Measurements from ENCODE around the gene CITED4.

The CITED4 gene

GRCh38 chr1:40876436-40876761, 14.2 kb upstream of the CITED4 start:
- peaks cover 3% of the 10 kb centered on the region for H3K27me3 Mint-ChIP-seq
- DNase-seq, result no peak
- H3K4me1 Mint-ChIP-seq (ENCODE audit: low read depth), result peaks cover 39% of the 10 kb centered on the region
- no peak overlapping the region for H3K4me3 Mint-ChIP-seq
- peaks cover 13% of the 10 kb centered on the region for H3K9me3 Mint-ChIP-seq
- H3K27ac Mint-ChIP-seq, result peak overlapping the region; percentile 83
- peaks cover 9% of the 10 kb centered on the region for H3K36me3 Mint-ChIP-seq (ENCODE audit: low read depth)

GRCh38 chr1:40873863-40874472, 11.8 kb upstream of the CITED4 start:
- Mint-ChIP-seq H3K9me3 (peaks cover 13% of the 10 kb centered on the region), H3K27me3 (no peaks in the 10 kb centered on the region), H3K36me3 (ENCODE audit: low read depth) (peaks cover 9% of the 10 kb centered on the region), H3K4me1 (ENCODE audit: low read depth) (peaks cover 39% of the 10 kb centered on the region), H3K4me3 (no peak overlapping the region), H3K27ac (no peak overlapping the region)
- no peak for DNase-seq

GRCh38 chr1:40872276-40872675, 10.1 kb upstream of the CITED4 start:
- no peaks in the 10 kb centered on the region for H3K27me3 Mint-ChIP-seq
- no peak for DNase-seq
- no peak overlapping the region for H3K4me3 Mint-ChIP-seq
- H3K27ac Mint-ChIP-seq, result no peak overlapping the region
- H3K9me3 Mint-ChIP-seq, result peaks cover 13% of the 10 kb centered on the region
- H3K36me3 Mint-ChIP-seq (ENCODE audit: low read depth), result peaks cover 9% of the 10 kb centered on the region
- H3K4me1 Mint-ChIP-seq (ENCODE audit: low read depth), result peaks cover 39% of the 10 kb centered on the region

GRCh38 chr1:40870135-40870728, 8.1 kb upstream of the CITED4 start:
- Mint-ChIP-seq H3K36me3 (ENCODE audit: low read depth) (no peaks in the 10 kb centered on the region), H3K27me3 (no peaks in the 10 kb centered on the region), H3K4me1 (ENCODE audit: low read depth) (peaks cover 18% of the 10 kb centered on the region), H3K4me3 (no peak overlapping the region), H3K9me3 (no peaks in the 10 kb centered on the region), H3K27ac (no peak overlapping the region)
- DNase-seq, result no peak

GRCh38 chr1:40868051-40868723, 6.0 kb upstream of the CITED4 start:
- H3K27me3 Mint-ChIP-seq, result no peaks in the 10 kb centered on the region
- DNase-seq, result no peak
- H3K4me3 Mint-ChIP-seq, result no peak overlapping the region
- H3K36me3 Mint-ChIP-seq (ENCODE audit: low read depth), result no peaks in the 10 kb centered on the region
- H3K4me1 Mint-ChIP-seq (ENCODE audit: low read depth), result peaks cover 5% of the 10 kb centered on the region
- no peak overlapping the region for H3K27ac Mint-ChIP-seq
- no peaks in the 10 kb centered on the region for H3K9me3 Mint-ChIP-seq

- DNase-seq, result peak; percentile 66
- H3K27ac Mint-ChIP-seq, result no peak overlapping the region
- no peaks in the 10 kb centered on the region for H3K36me3 Mint-ChIP-seq (ENCODE audit: low read depth)
Measured at GRCh38 chr1:40861224-40862003, 749 bp downstream of the CITED4 start.

GRCh38 chr1:40860706-40861223, 1.4 kb downstream of the CITED4 start:
- H3K27me3 Mint-ChIP-seq, result peaks cover 10% of the 10 kb centered on the region
- no peaks in the 10 kb centered on the region for H3K9me3 Mint-ChIP-seq
- no peak for DNase-seq
- peak overlapping the region; percentile 68 for H3K4me3 Mint-ChIP-seq
- H3K27ac Mint-ChIP-seq, result peak overlapping the region; percentile 72
- no peaks in the 10 kb centered on the region for H3K36me3 Mint-ChIP-seq (ENCODE audit: low read depth)
- H3K4me1 Mint-ChIP-seq (ENCODE audit: low read depth), result peaks cover 12% of the 10 kb centered on the region

More at GRCh38 chr1:40861224-40862003, 749 bp downstream of the CITED4 start:
- Mint-ChIP-seq H3K27me3 (peaks cover 10% of the 10 kb centered on the region), H3K4me3 (peak overlapping the region; percentile 68), H3K4me1 (ENCODE audit: low read depth) (peaks cover 12% of the 10 kb centered on the region), H3K9me3 (no peaks in the 10 kb centered on the region)

GRCh38 chr1:40858856-40859416, 3.2 kb downstream of the CITED4 start:
- no peak overlapping the region for H3K27ac Mint-ChIP-seq
- H3K4me3 Mint-ChIP-seq, result no peak overlapping the region
- no peaks in the 10 kb centered on the region for H3K36me3 Mint-ChIP-seq (ENCODE audit: low read depth)
- no peak for DNase-seq
- peaks cover 10% of the 10 kb centered on the region for H3K27me3 Mint-ChIP-seq
- H3K4me1 Mint-ChIP-seq (ENCODE audit: low read depth), result peaks cover 12% of the 10 kb centered on the region
- H3K9me3 Mint-ChIP-seq, result no peaks in the 10 kb centered on the region

- Mint-ChIP-seq H3K36me3 (ENCODE audit: low read depth) (no peaks in the 10 kb centered on the region), H3K27ac (no peak overlapping the region), H3K27me3 (peaks cover 10% of the 10 kb centered on the region), H3K4me1 (ENCODE audit: low read depth) (peaks cover 9% of the 10 kb centered on the region), H3K4me3 (no peak overlapping the region), H3K9me3 (no peaks in the 10 kb centered on the region)
- DNase-seq, result no peak
Measured at GRCh38 chr1:40857737-40858136, 4.4 kb downstream of the CITED4 start.

- no peak overlapping the region for H3K27ac Mint-ChIP-seq
- peaks cover 5% of the 10 kb centered on the region for H3K4me1 Mint-ChIP-seq (ENCODE audit: low read depth)
- no peak overlapping the region for H3K4me3 Mint-ChIP-seq
- peaks cover 10% of the 10 kb centered on the region for H3K27me3 Mint-ChIP-seq
- H3K36me3 Mint-ChIP-seq (ENCODE audit: low read depth), result no peaks in the 10 kb centered on the region
- H3K9me3 Mint-ChIP-seq, result no peaks in the 10 kb centered on the region
- DNase-seq, result no peak
Measured at GRCh38 chr1:40856656-40857302, 5.4 kb downstream of the CITED4 start.

GRCh38 chr1:40856116-40856515, 6.0 kb downstream of the CITED4 start:
- no peak for DNase-seq
- Mint-ChIP-seq H3K36me3 (ENCODE audit: low read depth) (no peaks in the 10 kb centered on the region), H3K4me3 (no peak overlapping the region), H3K27ac (no peak overlapping the region), H3K27me3 (peaks cover 10% of the 10 kb centered on the region), H3K4me1 (ENCODE audit: low read depth) (peaks cover 5% of the 10 kb centered on the region), H3K9me3 (no peaks in the 10 kb centered on the region)

GRCh38 chr1:40855513-40855912, 6.7 kb downstream of the CITED4 start:
- Mint-ChIP-seq H3K27ac (no peak overlapping the region), H3K27me3 (peaks cover 4% of the 10 kb centered on the region), H3K4me1 (ENCODE audit: low read depth) (no peaks in the 10 kb centered on the region), H3K4me3 (no peak overlapping the region), H3K36me3 (ENCODE audit: low read depth) (no peaks in the 10 kb centered on the region), H3K9me3 (no peaks in the 10 kb centered on the region)
- no peak for DNase-seq

- DNase-seq, result no peak
- H3K9me3 Mint-ChIP-seq, result no peaks in the 10 kb centered on the region
- no peaks in the 10 kb centered on the region for H3K27me3 Mint-ChIP-seq
- peaks cover 6% of the 10 kb centered on the region for H3K4me1 Mint-ChIP-seq (ENCODE audit: low read depth)
- no peak overlapping the region for H3K27ac Mint-ChIP-seq
- H3K36me3 Mint-ChIP-seq (ENCODE audit: low read depth), result no peaks in the 10 kb centered on the region
- H3K4me3 Mint-ChIP-seq, result no peak overlapping the region
Measured at GRCh38 chr1:40853885-40854170, 8.3 kb downstream of the CITED4 start.
